MM.1S (cell line): ENCODE data around the gene PDK4.
"Not testable (repeated sequence)": the region's sequence is repeated elsewhere in the genome, so short reads cannot be mapped to it uniquely, and the experiment has no call there.

Source experiments
- EZH2 ChIP-seq: fragments of 300-600 bp; sonication (generic); optimal IDR thresholded peaks from 2 replicates; pipeline ENCODE3; 2017; ENCODE audit warnings: low read depth, mild to moderate bottlenecking, antibody characterized with exemption, low read length, mixed read lengths
- TF ChIP-seq, protein P1 (sequence below): fragments of 300-600 bp; sonication (generic); IDR thresholded peaks from 2 replicates; pipeline ENCODE4 v1.5.1; 2016; ENCODE audit warnings: antibody characterized with exemption, low read length, mixed read lengths

DNA sequence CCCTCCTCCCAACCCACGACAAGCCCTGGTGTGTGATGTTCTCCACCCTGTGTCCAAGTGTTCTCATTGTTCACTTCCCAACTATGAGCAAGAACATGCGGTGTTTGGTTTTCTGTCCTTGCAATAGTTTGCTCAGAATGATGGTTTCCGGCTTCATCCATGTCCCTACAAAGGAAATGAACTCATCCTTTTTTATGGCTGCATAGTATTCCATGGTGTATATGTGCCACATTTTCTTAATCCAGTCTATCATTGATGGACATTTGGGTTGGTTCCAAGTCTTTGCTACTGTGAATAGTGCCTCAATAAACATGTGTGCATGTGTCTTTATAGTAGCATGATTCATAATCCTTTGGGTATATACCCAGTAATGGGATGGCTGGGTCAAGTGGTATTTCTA, 8.5 kb upstream of the PDK4 start:
- TF ChIP-seq, protein P1, sequence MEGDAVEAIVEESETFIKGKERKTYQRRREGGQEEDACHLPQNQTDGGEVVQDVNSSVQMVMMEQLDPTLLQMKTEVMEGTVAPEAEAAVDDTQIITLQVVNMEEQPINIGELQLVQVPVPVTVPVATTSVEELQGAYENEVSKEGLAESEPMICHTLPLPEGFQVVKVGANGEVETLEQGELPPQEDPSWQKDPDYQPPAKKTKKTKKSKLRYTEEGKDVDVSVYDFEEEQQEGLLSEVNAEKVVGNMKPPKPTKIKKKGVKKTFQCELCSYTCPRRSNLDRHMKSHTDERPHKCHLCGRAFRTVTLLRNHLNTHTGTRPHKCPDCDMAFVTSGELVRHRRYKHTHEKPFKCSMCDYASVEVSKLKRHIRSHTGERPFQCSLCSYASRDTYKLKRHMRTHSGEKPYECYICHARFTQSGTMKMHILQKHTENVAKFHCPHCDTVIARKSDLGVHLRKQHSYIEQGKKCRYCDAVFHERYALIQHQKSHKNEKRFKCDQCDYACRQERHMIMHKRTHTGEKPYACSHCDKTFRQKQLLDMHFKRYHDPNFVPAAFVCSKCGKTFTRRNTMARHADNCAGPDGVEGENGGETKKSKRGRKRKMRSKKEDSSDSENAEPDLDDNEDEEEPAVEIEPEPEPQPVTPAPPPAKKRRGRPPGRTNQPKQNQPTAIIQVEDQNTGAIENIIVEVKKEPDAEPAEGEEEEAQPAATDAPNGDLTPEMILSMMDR, result not testable (repeated sequence)
- TF ChIP-seq EZH2, result not testable (repeated sequence)
